ENCODE data around the gene ZSCAN5A. TPM values are rescaled to one million over a fixed set of nuclear protein-coding genes. Genes with fewer than 3 reads are reported as not detected.
"Not testable (repeated sequence)": the region's sequence is repeated elsewhere in the genome, so short reads cannot be mapped to it uniquely, and the experiment has no call there.

The ZSCAN5A gene
- total RNA-seq, 1 donor from 2014 or later, result 6.6 TPM

GRCh38 chr19:56177564-56178243 lies 136.9 kb downstream of the ZSCAN5A start:
- no peaks in the 10 kb centered on the region for H4K20me1 ChIP-seq (ENCODE audit: insufficient read depth, low read length)
- no peaks in the 10 kb centered on the region for H3K36me3 ChIP-seq (ENCODE audit: insufficient read depth, low read length)
- no peaks in the 10 kb centered on the region for H3K36me3 Mint-ChIP-seq (ENCODE audit: low read depth, unreplicated experiment)
- no peak overlapping the region for H3K4me3 Mint-ChIP-seq (ENCODE audit: unreplicated experiment)
- no peaks in the 10 kb centered on the region for H3K4me1 ChIP-seq (ENCODE audit: insufficient read depth, low read length)
- H3K9me3 ChIP-seq (ENCODE audit: insufficient read depth, low read depth, low read length), result no peaks in the 10 kb centered on the region
- H3K9ac ChIP-seq (ENCODE audit: low read length), result no peak overlapping the region
- H3K4me2 ChIP-seq (ENCODE audit: low read length), result no peak overlapping the region
- H2AFZ ChIP-seq (ENCODE audit: low read depth, low read length), result no peak overlapping the region
- TF ChIP-seq EZH2 (IDR thresholded peaks at IDR 0.05; ENCODE audit: insufficient read depth, low read length), result no peak
- no peak for TF ChIP-seq CTCF (IDR thresholded peaks at IDR 0.05; ENCODE audit: insufficient read depth, low read depth, low read length)
- H3K27ac Mint-ChIP-seq (ENCODE audit: unreplicated experiment), result no peak overlapping the region
- peaks cover 28% of the 10 kb centered on the region for H3K27me3 Mint-ChIP-seq (ENCODE audit: low read depth, unreplicated experiment)
- H3K27ac ChIP-seq (ENCODE audit: low read depth, low read length), result no peak overlapping the region
- no peaks in the 10 kb centered on the region for H3K27me3 ChIP-seq (ENCODE audit: insufficient read depth, low read length)
- FAIRE-seq, result no peak
- no peaks in the 10 kb centered on the region for H3K9me3 Mint-ChIP-seq (ENCODE audit: unreplicated experiment)
- no peak overlapping the region for H3K4me3 ChIP-seq (ENCODE audit: insufficient read depth, low read depth, low read length)
- no peaks in the 10 kb centered on the region for H3K79me2 ChIP-seq (ENCODE audit: insufficient read depth, low read length)
- DNase-seq (ENCODE audit: low read depth), result no peak
- H3K4me1 Mint-ChIP-seq (ENCODE audit: low read depth, unreplicated experiment), result no peaks in the 10 kb centered on the region

DNA sequence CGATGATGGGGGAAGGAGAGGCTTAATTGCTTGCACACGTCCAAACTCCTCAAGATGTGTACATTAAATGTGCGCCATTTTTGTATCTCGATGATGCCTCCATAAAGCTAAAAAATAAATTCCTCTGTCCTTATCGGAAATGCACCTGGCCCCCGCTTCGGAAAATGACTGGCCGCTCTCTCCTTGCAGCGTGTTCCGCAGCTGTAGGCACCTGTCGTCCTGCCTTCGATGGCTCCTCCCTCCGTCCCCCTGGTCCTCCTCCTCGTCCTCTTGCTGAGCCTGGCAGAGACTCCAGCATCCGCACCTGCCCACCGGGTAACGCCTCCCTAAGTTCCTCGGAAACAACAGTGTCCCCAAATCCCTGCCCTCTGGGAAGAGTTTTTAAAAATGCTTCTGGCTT lies 137.8 kb downstream of the ZSCAN5A start:
- Histone ChIP-seq H2AFZ (ENCODE audit: low read depth, low read length) (no peak overlapping the region), H3K27me3 (ENCODE audit: insufficient read depth, low read length) (no peaks in the 10 kb centered on the region), H3K9me3 (ENCODE audit: insufficient read depth, low read depth, low read length) (no peaks in the 10 kb centered on the region), H3K4me2 (ENCODE audit: low read length) (no peak overlapping the region), H4K20me1 (ENCODE audit: insufficient read depth, low read length) (no peaks in the 10 kb centered on the region), H3K9ac (ENCODE audit: low read length) (no peak overlapping the region), H3K4me3 (ENCODE audit: insufficient read depth, low read depth, low read length) (no peak overlapping the region), H3K79me2 (ENCODE audit: insufficient read depth, low read length) (no peaks in the 10 kb centered on the region), H3K27ac (ENCODE audit: low read depth, low read length) (no peak overlapping the region), H3K4me1 (ENCODE audit: insufficient read depth, low read length) (no peaks in the 10 kb centered on the region), H3K36me3 (ENCODE audit: insufficient read depth, low read length) (no peaks in the 10 kb centered on the region)
- Mint-ChIP-seq H3K27me3 (ENCODE audit: low read depth, unreplicated experiment) (peaks cover 21% of the 10 kb centered on the region), H3K4me3 (ENCODE audit: unreplicated experiment) (no peak overlapping the region), H3K4me1 (ENCODE audit: low read depth, unreplicated experiment) (no peaks in the 10 kb centered on the region), H3K9me3 (ENCODE audit: unreplicated experiment) (no peaks in the 10 kb centered on the region), H3K36me3 (ENCODE audit: low read depth, unreplicated experiment) (no peaks in the 10 kb centered on the region), H3K27ac (ENCODE audit: unreplicated experiment) (no peak overlapping the region)
- FAIRE-seq, result no peak
- TF ChIP-seq EZH2 (IDR thresholded peaks at IDR 0.05; ENCODE audit: insufficient read depth, low read length), result no peak
- no peak for DNase-seq (ENCODE audit: low read depth)

GRCh38 chr19:56176310-56176709 lies 138.3 kb downstream of the ZSCAN5A start:
- not testable (repeated sequence) for FAIRE-seq; H3K4me3 ChIP-seq (ENCODE audit: insufficient read depth, low read depth, low read length); H3K27ac Mint-ChIP-seq (ENCODE audit: unreplicated experiment); H4K20me1 ChIP-seq (ENCODE audit: insufficient read depth, low read length); H3K9ac ChIP-seq (ENCODE audit: low read length); H3K4me1 Mint-ChIP-seq (ENCODE audit: low read depth, unreplicated experiment); H3K27ac ChIP-seq (ENCODE audit: low read depth, low read length); DNase-seq (ENCODE audit: low read depth); H3K4me3 Mint-ChIP-seq (ENCODE audit: unreplicated experiment); H3K27me3 ChIP-seq (ENCODE audit: insufficient read depth, low read length); H3K9me3 Mint-ChIP-seq (ENCODE audit: unreplicated experiment); H3K36me3 ChIP-seq (ENCODE audit: insufficient read depth, low read length); H3K4me2 ChIP-seq (ENCODE audit: low read length); H3K79me2 ChIP-seq (ENCODE audit: insufficient read depth, low read length); H3K36me3 Mint-ChIP-seq (ENCODE audit: low read depth, unreplicated experiment); H2AFZ ChIP-seq (ENCODE audit: low read depth, low read length); H3K4me1 ChIP-seq (ENCODE audit: insufficient read depth, low read length); H3K9me3 ChIP-seq (ENCODE audit: insufficient read depth, low read depth, low read length)
- peaks cover 21% of the 10 kb centered on the region for H3K27me3 Mint-ChIP-seq (ENCODE audit: low read depth, unreplicated experiment)

- not testable (repeated sequence) for H3K36me3 ChIP-seq (ENCODE audit: insufficient read depth, low read length); H3K27ac Mint-ChIP-seq (ENCODE audit: unreplicated experiment); H3K27me3 ChIP-seq (ENCODE audit: insufficient read depth, low read length); DNase-seq (ENCODE audit: low read depth); H4K20me1 ChIP-seq (ENCODE audit: insufficient read depth, low read length); H3K9me3 Mint-ChIP-seq (ENCODE audit: unreplicated experiment); H3K4me1 ChIP-seq (ENCODE audit: insufficient read depth, low read length); H3K4me3 ChIP-seq (ENCODE audit: insufficient read depth, low read depth, low read length); FAIRE-seq; H3K4me2 ChIP-seq (ENCODE audit: low read length); H3K27ac ChIP-seq (ENCODE audit: low read depth, low read length); H3K4me3 Mint-ChIP-seq (ENCODE audit: unreplicated experiment); H2AFZ ChIP-seq (ENCODE audit: low read depth, low read length); H3K79me2 ChIP-seq (ENCODE audit: insufficient read depth, low read length); H3K4me1 Mint-ChIP-seq (ENCODE audit: low read depth, unreplicated experiment); H3K9ac ChIP-seq (ENCODE audit: low read length); H3K9me3 ChIP-seq (ENCODE audit: insufficient read depth, low read depth, low read length); H3K36me3 Mint-ChIP-seq (ENCODE audit: low read depth, unreplicated experiment)
- peaks cover 21% of the 10 kb centered on the region for H3K27me3 Mint-ChIP-seq (ENCODE audit: low read depth, unreplicated experiment)
Observed at GRCh38 chr19:56175861-56176307, 138.8 kb downstream of the ZSCAN5A start, which contains the start of gene GALP. Gene GALP (plus strand): TSS chr19:56176008. CDS start chr19:56177109, 1,101 bp downstream.

Measured in astrocyte (in vitro differentiated cells and primary cell).